B cell (primary cell): ENCODE results near the gene ZNF35.

Source experiments
- CTCF ChIP-seq: fragments of 200-600 bp; IDR thresholded peaks from one replicate; pipeline ENCODE4 v1.8.0; 2022; ENCODE audit warnings: antibody characterized with exemption, mild to moderate bottlenecking
- EZH2 ChIP-seq: IDR thresholded peaks from 2 replicates; pipeline ENCODE4 v1.6.1; 2012; ENCODE audit warnings: borderline replicate concordance, low read depth, mild to moderate bottlenecking, moderate library complexity, low read length; ENCODE audit not compliant: insufficient read depth, poor library complexity, severe bottlenecking

GRCh38 chr3:44612678-44613077 is 35.9 kb upstream of the ZNF35 start:
- TF ChIP-seq CTCF: no peak
- no peak for TF ChIP-seq EZH2
